Measurements from ENCODE around the gene CYP27A1. TPM values are rescaled to one million over a fixed set of nuclear protein-coding genes. Genes with fewer than 3 reads are reported as not detected.
A peak's percentile ranks its signal among the peaks of the same experiment; 100 is the strongest.

CYP27A1 gene
- total and polyA plus RNA-seq, 2 of the 8 experiments (the other 6 are each of a cell fraction or from before 2014, with no cell fraction given) = 5.4 to 14.7 TPM

- no peak overlapping the region for H2BK5ac ChIP-seq (ENCODE audit: low read depth, low read length)
- no peak overlapping the region for H4K8ac ChIP-seq (ENCODE audit: extremely low read depth, insufficient read depth, low read length)
- DNase-seq (ENCODE audit: low read depth in 1 of 2, low spot score in 2 of 2) = no peak
- TF ChIP-seq MAFK (IDR thresholded peaks at IDR 0.05; ENCODE audit: low read depth, low read length) (no peak), ASH2L (IDR thresholded peaks at IDR 0.05; ENCODE audit: low read length) (peak; percentile 36)
- no peaks in the 10 kb centered on the region for H3K23me2 ChIP-seq (ENCODE audit: low read depth, low read length)
- H3K79me1 ChIP-seq (ENCODE audit: low read depth, low read length) = no peaks in the 10 kb centered on the region
- H3K9me3 ChIP-seq (ENCODE audit: insufficient read depth in 2 of 2, low read depth in 1 of 2, low read length in 1 of 2) = no peaks in the 10 kb centered on the region; a peak in 1 of 4 replicates
- no peak overlapping the region for H2BK20ac ChIP-seq (ENCODE audit: low read length)
- peaks cover 0 to 10% (median 1%) of the 10 kb centered on the region in 4 experiments; a peak in 3 of 7 replicates for H3K4me1 ChIP-seq (replicated peaks in 1 of 4; ENCODE audit: control insufficient read depth in 3 of 4, insufficient read depth in 4 of 4, low read length in 3 of 4)
- no peak overlapping the region for H3K14ac ChIP-seq (ENCODE audit: insufficient read length)
- H3K23ac ChIP-seq (ENCODE audit: insufficient read length) = no peak overlapping the region
- H3K79me2 ChIP-seq (ENCODE audit: control insufficient read depth in 1 of 2, insufficient read depth in 2 of 2, low read length in 2 of 2) = no peaks in the 10 kb centered on the region
- POLR2A ChIA-PET (ENCODE audit: partially characterized antibody) = no interaction called here
- no peaks in the 10 kb centered on the region for H3K36me3 ChIP-seq (ENCODE audit: control insufficient read depth in 2 of 4, insufficient read depth in 4 of 4, low read length in 3 of 4)
- no peak overlapping the region for H4K91ac ChIP-seq (replicated peaks; ENCODE audit: insufficient read length, low read length)
- no peaks in the 10 kb centered on the region for H4K20me1 ChIP-seq (replicated peaks in 1 of 2; ENCODE audit: control insufficient read depth in 1 of 2, insufficient read depth in 2 of 2, low read length in 2 of 2)
- no peak overlapping the region for H2BK15ac ChIP-seq (ENCODE audit: low read length)
- H3K56ac ChIP-seq (replicated peaks; ENCODE audit: insufficient read length, low read depth, low read length) = no peak overlapping the region
- H3K4ac ChIP-seq (replicated peaks; ENCODE audit: insufficient read length, low read depth, low read length) = no peak overlapping the region
- H3K18ac ChIP-seq (ENCODE audit: extremely low read depth, low read length) = no peak overlapping the region
- no peak overlapping the region for H3K27ac ChIP-seq (ENCODE audit: low read depth, low read length)
- no peak overlapping the region for H3K9ac ChIP-seq (replicated peaks in 1 of 4; ENCODE audit: extremely low read depth in 1 of 4, low read depth in 3 of 4, low read length in 3 of 4)
- no peak overlapping the region for H2AFZ ChIP-seq (ENCODE audit: low read length)
- FAIRE-seq = no peak
- H3K4me3 ChIP-seq (ENCODE audit: extremely low read depth in 1 of 4, insufficient read depth in 2 of 4, low read depth in 3 of 4, low read length in 4 of 4) = no peak overlapping the region
- 79% methylated on average over 12 of the region's 12 CpGs; no CpG with 5 or more reads in 1 of the 2 experiments for WGBS, 2 experiments (ENCODE audit: extremely low coverage in 1 of 2, insufficient coverage in 1 of 2, insufficient read length in 1 of 2, insufficient replicate concordance in 2 of 2, low coverage in 1 of 2, low lambda C conversion rate in 2 of 2, missing lambda C conversion rate in 1 of 2)
- CTCF ChIA-PET (ENCODE audit: partially characterized antibody) = no interaction called here
- no peak overlapping the region for H4K5ac ChIP-seq (ENCODE audit: insufficient read length, low read depth, low read length)
- H2BK120ac ChIP-seq (replicated peaks; ENCODE audit: low read depth, low read length) = no peak overlapping the region
- H2BK12ac ChIP-seq (ENCODE audit: low read depth, low read length) = no peak overlapping the region
- no peak overlapping the region for H2AK5ac ChIP-seq (ENCODE audit: low read depth, low read length)
- no peak overlapping the region for H3K4me2 ChIP-seq (ENCODE audit: insufficient read depth in 1 of 2, low read depth in 2 of 2, low read length in 2 of 2)
- H3K27me3 ChIP-seq (replicated peaks in 1 of 4; ENCODE audit: control insufficient read depth in 3 of 4, extremely low read depth in 1 of 4, insufficient read depth in 3 of 4, low read length in 3 of 4) = no peaks in the 10 kb centered on the region
Observed at GRCh38 chr2:218798767-218799504, 17.0 kb downstream of the CYP27A1 start.
